Psoas muscle (tissue), 8 donors: Measurements from ENCODE around the gene KCNMB1. TPM values are rescaled to one million over a fixed set of nuclear protein-coding genes. Genes with fewer than 3 reads are reported as not detected.

Experiments
- ATAC-seq, 4 donors: fragments of 200-7000 bp; cut with Tn5 transposase; one replicate each; pipeline ENCODE4 v1.9.1; 2020; ENCODE audit warnings: moderate library complexity in 3 of 4, mild to moderate bottlenecking in 2 of 4
- DNase-seq, 2 donors: peaks; one replicate each; pipeline ENCODE4 v3.0.0-alpha.2; 2020
- H3K27ac ChIP-seq: fragments of 200-600 bp; one replicate; pipeline ENCODE4 v1.8.0; 2022
- H3K27me3 ChIP-seq, 3 donors: fragments of 200-600 bp in 1 of 3; one replicate each; pipeline versions ENCODE4 v1.6.1 to v1.8.0; 2013 to 2022; ENCODE audit warnings: low read length in 2 of 3, mild to moderate bottlenecking in 2 of 3, moderate library complexity in 1 of 3; ENCODE audit not compliant: insufficient read depth in 3 of 3
- H3K36me3 ChIP-seq, 2 donors: fragments of 200-600 bp in 1 of 2; one replicate each; pipeline versions ENCODE4 v1.6.1 to v1.8.0; 2013 to 2022; ENCODE audit warnings: low read depth in 1 of 2, mild to moderate bottlenecking in 1 of 2, moderate library complexity in 1 of 2; ENCODE audit not compliant: insufficient read depth in 1 of 2
- H3K4me1 ChIP-seq: fragments of 200-600 bp; one replicate; pipeline ENCODE4 v1.8.0; 2022
- H3K4me3 ChIP-seq: fragments of 200-600 bp; one replicate; pipeline ENCODE4 v1.8.0; 2022; ENCODE audit warnings: mild to moderate bottlenecking
- H3K9me3 ChIP-seq: fragments of 200-600 bp; one replicate; pipeline ENCODE4 v1.8.0; 2022
- WGBS, 3 donors: extraction: QIAGEN DNeasy Blood & Tissue Kit; methylation state at CpG; one replicate each; pipeline versions ENCODE4 v1.1.6 to v1.1.7; 2013; 5-methylcytosine and 5-hydroxymethylcytosine counted together
- intact Hi-C, 2 donors: fragments of 100-400 bp; cut with DNase I; formaldehyde crosslinking; loops; one replicate each; pipeline versions ENCODE4 v1.11.0 to v1.14.2; 2022
- long read RNA-seq, 2 donors: library from polyadenylated mRNA; unstranded; transcript quantifications; one replicate each; pipeline ENCODE4 v2.0.0, GENCODE V29; 2021
- polyA plus RNA-seq, 3 donors: library from polyadenylated mRNA; stranded (reverse); fragments of 200-250 nt; gene quantifications; one replicate each; pipeline ENCODE4 v1.2.3, GENCODE V29; 2013
- total RNA-seq, 4 donors: library from RNA; stranded (reverse); fragmentation: NEBNext Ultra II Directional in 2 of 4; extraction: Animal tissue kit (Norgen Biotek cat#: 25700) in 2 of 4; gene quantifications; one replicate each; pipeline versions ENCODE4 v1.2.1 to v1.2.4, GENCODE V29; 2021 to 2023
- TF ChIP-seq, protein P1 (sequence below): fragments of 200-600 bp; IDR thresholded peaks from one replicate; pipeline ENCODE4 v1.8.0; 2022; ENCODE audit warnings: antibody characterized with exemption
- donor health status: healthy with polysubstance abuse.
- donor health status: DM: no; HTN: no; CAD: no; lungs with moderate emphysema.
- donor health status: Bipolar disorder and iron deficiency.
- donor health status: healthy.
- donor health status: DM: yes; HTN: yes; CAD: no.
- donor health status: DM: no; HTN: no; CAD: no.
- donor health status: DM: no; HTN: no; CAD: no.
- donor health status: DM: yes; HTN: yes; CAD: no.

Gene KCNMB1, protein sequence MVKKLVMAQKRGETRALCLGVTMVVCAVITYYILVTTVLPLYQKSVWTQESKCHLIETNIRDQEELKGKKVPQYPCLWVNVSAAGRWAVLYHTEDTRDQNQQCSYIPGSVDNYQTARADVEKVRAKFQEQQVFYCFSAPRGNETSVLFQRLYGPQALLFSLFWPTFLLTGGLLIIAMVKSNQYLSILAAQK
- total RNA-seq, result under 1 TPM; 0.12 to 0.38 (median 0.24) TPM
- under 1 TPM; 0.23 to 0.42 (median 0.25) TPM for polyA plus RNA-seq
- long read RNA-seq, donor 1, result 0 reads
- long read RNA-seq, donor 2, full-length matches to known transcripts, result 1 of 1 reads
- long read RNA-seq, donor 2, partial matches to known transcripts, result 0 of 1 reads
- long read RNA-seq, donor 2, other reads (novel, unspliced or antisense), result 0 of 1 reads

DNA sequence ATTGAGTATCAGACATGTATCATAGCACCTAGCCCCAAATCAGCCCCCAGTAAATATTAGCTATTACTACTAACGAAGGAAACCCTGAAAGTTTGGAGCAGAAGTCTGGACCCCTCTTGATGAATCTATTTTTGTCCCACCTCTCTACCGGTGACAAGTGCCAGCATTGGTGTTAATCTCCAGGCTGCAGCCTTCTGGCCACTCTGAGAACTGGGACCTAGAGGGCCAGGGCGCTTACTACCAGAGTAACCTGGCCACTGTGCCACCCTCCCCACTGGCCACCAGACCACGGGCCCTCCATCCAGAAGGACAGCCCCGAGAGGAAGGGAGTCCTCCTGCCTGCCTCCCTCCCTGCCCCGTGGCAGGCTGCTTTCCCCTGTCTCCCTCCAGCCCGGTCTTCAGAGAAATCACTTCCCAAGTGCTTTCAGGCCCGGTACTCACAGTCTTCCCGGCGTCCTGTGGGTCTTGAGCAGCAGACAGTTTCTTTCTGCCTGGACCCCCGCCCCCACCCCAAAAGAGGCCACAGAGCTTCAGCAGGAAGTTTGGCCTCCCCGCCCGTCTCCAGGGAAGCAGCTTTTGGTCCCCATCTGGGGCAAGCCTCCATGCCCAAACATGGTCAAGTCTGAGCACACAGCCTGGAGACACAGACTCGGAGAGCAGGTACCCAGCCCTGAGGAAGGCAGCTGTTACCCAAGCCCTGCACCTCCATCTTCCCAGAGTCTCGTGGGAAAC lies at the start of gene KCNMB1:
KCNMB1 (minus strand) TSS at position 550 of the 732 bp plus-strand sequence. CDS start 3,920 bp downstream, outside the sequence.
- no peaks in the 10 kb centered on the region for H3K36me3 ChIP-seq
- H3K9me3 ChIP-seq, result no peaks in the 10 kb centered on the region
- intact Hi-C loops, result no loop called here
- TF ChIP-seq, protein P1, sequence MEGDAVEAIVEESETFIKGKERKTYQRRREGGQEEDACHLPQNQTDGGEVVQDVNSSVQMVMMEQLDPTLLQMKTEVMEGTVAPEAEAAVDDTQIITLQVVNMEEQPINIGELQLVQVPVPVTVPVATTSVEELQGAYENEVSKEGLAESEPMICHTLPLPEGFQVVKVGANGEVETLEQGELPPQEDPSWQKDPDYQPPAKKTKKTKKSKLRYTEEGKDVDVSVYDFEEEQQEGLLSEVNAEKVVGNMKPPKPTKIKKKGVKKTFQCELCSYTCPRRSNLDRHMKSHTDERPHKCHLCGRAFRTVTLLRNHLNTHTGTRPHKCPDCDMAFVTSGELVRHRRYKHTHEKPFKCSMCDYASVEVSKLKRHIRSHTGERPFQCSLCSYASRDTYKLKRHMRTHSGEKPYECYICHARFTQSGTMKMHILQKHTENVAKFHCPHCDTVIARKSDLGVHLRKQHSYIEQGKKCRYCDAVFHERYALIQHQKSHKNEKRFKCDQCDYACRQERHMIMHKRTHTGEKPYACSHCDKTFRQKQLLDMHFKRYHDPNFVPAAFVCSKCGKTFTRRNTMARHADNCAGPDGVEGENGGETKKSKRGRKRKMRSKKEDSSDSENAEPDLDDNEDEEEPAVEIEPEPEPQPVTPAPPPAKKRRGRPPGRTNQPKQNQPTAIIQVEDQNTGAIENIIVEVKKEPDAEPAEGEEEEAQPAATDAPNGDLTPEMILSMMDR, result no peak
- H3K4me3 ChIP-seq, result peak within 1 kb of the TSS; percentile 38
- 28 to 39% (median 34%) methylated on average over 15 of the region's 15 CpGs for WGBS, 3 donors
- H3K27me3 ChIP-seq, result no peaks in the 10 kb centered on the region
- H3K27ac ChIP-seq, result no peak within 1 kb of the TSS
- H3K4me1 ChIP-seq, result no peaks in the 10 kb centered on the region
- DNase-seq (no peak), ATAC-seq (no peak)

DNA sequence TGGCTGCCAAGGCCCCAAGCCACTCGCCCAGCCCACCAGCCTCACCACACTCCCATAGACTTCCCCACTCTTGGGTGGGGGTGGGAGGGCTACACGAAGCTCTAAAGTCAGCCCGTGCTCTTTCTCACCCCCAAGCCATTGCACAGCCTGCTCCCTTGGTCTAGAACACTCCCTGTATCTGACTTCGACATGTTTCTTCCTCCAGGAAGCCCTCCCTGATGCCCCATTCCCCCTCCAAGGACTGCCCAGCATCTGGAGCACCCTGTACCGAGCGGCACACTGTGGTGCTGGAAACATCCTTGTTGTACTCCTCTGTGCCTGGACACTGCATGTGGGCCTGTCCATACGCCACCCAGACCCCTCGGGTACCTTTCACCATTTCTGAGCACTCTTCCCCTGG lies 49.4 kb upstream of the KCNMB1 start:
- 89 to 91% (median 91%) methylated on average over 8 of the region's 8 CpGs for WGBS, 3 donors

DNA sequence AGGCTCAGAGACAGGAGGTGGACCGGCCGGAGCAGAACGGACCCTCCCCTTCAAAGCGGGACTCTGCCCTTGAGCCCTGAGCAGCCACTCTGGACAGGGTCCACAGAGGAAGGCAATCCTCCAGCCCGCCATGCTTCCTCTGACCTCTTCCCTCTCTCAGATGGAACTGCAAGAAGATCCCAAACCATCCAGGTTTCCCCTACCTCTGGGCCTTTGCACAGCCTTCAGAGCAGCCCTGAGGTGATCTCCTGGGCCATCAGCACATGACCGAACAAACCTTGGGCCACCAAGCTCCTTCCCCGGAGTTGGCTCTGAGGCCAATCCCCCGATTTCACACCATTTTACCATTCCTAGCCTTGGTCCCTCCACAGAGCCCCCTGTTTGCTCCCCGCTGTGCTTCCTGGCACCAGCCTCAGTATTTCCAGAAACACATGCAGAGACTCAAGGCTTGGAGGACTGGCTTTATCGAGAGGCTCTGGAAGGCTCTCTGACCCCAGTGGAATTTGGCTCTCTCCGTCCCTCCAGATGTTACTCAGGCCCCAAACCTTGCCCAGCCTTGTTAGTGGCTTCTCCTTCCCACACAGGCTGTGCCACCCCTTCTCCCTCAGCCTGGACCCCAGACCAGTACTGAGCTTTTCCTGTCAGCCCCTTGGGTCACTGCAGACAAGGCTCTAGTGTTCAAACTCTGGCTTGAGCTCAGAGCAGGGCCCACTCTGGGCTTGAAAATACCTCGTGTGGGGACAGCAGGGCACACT lies 48.6 kb upstream of the KCNMB1 start:
- no peak overlapping the region for H3K27ac ChIP-seq
- TF ChIP-seq, protein P1, result no peak
- DNase-seq (no peak), ATAC-seq (no peak)
- H3K36me3 ChIP-seq, result no peaks in the 10 kb centered on the region
- intact Hi-C loops, result loop anchor here in 1 of 2 donors (5.0 kb wide), 1 partner anchor 195 kb away; no protein-coding TSS in a partner anchor
- H3K4me1 ChIP-seq, result no peaks in the 10 kb centered on the region
- H3K9me3 ChIP-seq, result no peaks in the 10 kb centered on the region
- peaks cover 0 to 3% (median 0%) of the 10 kb centered on the region in 3 donors for H3K27me3 ChIP-seq
- no peak overlapping the region for H3K4me3 ChIP-seq
- WGBS, 3 donors, result 74 to 75% (median 75%) methylated on average over 12 of the region's 12 CpGs

More for the DNA sequence above, 49.4 kb upstream of the KCNMB1 start:
- Histone ChIP-seq H3K4me3 (no peak overlapping the region), H3K9me3 (no peaks in the 10 kb centered on the region), H3K36me3 (no peaks in the 10 kb centered on the region), H3K27ac (no peak overlapping the region), H3K27me3 (peaks cover 0 to 3% (median 0%) of the 10 kb centered on the region in 3 donors), H3K4me1 (no peaks in the 10 kb centered on the region)
- TF ChIP-seq, protein P1, result no peak
- ATAC-seq (no peak), DNase-seq (no peak)
- intact Hi-C loops, result loop anchor here in 1 of 2 donors (5.0 kb wide), 1 partner anchor 194 kb away; no protein-coding TSS in a partner anchor

DNA sequence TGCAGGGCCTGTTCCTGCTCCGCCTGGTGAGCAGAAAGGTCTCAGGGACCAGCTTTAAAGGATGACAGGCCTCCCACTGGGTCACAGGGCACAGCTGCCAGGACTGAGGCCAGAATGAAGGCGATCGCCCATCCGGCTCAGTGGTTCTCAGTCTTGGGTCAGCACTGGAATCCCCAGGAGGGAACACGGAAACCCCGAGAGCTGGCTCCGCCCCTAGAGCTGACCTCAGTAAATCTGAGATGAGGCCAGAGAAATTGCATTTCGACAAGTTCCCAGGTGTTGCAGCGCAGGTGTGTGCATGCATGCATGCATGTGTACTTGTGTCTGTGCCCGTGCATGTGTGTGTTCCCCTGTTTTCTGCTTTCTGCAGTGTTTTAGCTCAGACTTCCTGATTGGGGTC lies 47.2 kb upstream of the KCNMB1 start:
- Histone ChIP-seq H3K27me3 (peaks cover 0 to 4% (median 0%) of the 10 kb centered on the region in 3 donors), H3K27ac (no peak overlapping the region), H3K4me3 (no peak overlapping the region), H3K4me1 (no peaks in the 10 kb centered on the region), H3K9me3 (peaks cover 4% of the 10 kb centered on the region), H3K36me3 (no peaks in the 10 kb centered on the region)
- DNase-seq, result no peak
- 71 to 88% (median 84%) methylated on average over 10 of the region's 10 CpGs for WGBS, 3 donors
- TF ChIP-seq, protein P1, result no peak
- intact Hi-C loops, result loop anchor here in 1 of 2 donors (5.0 kb wide), 1 partner anchor 196 kb away; no protein-coding TSS in a partner anchor
- ATAC-seq, result no peak
